H9 (cell line): ENCODE data around the gene CYP2D6. TPM values are rescaled to one million over a fixed set of nuclear protein-coding genes. Genes with fewer than 3 reads are reported as not detected.

ENCODE experiments used
- DNase-seq: peaks from one replicate; pipeline ENCODE4 v3.0.0-alpha.2; 2017
- H2AFZ ChIP-seq: one replicate; pipeline ENCODE4 v1.6.1; 2013; ENCODE audit warnings: mild to moderate bottlenecking, low read length, control low read depth, moderate library complexity
- H2AK5ac ChIP-seq: 2 replicates; pipeline ENCODE4 v1.6.1; 2013; ENCODE audit warnings: low read length, control low read depth, mixed read lengths; ENCODE audit not compliant: insufficient read length
- H2BK120ac ChIP-seq: one replicate; pipeline ENCODE4 v1.6.1; 2013; ENCODE audit warnings: low read depth, mild to moderate bottlenecking, low read length, control low read depth, inconsistent platforms; ENCODE audit not compliant: poor library complexity, severe bottlenecking
- H2BK12ac ChIP-seq: 2 replicates; pipeline ENCODE4 v1.6.1; 2013; ENCODE audit warnings: low read length, control low read depth, mixed read lengths, low read depth; ENCODE audit not compliant: insufficient read length
- H2BK15ac ChIP-seq: 2 replicates; pipeline ENCODE4 v1.6.1; 2013; ENCODE audit warnings: low read depth, low read length, control low read depth
- H2BK20ac ChIP-seq: one replicate; pipeline ENCODE4 v1.6.1; 2013; ENCODE audit warnings: low read depth, mild to moderate bottlenecking, low read length, control low read depth, inconsistent platforms; ENCODE audit not compliant: poor library complexity, severe bottlenecking
- H2BK5ac ChIP-seq: 2 replicates; pipeline ENCODE4 v1.6.1; 2013; ENCODE audit warnings: low read length, control low read depth, mixed read lengths; ENCODE audit not compliant: insufficient read length
- H3K14ac ChIP-seq: 2 replicates; pipeline ENCODE4 v1.6.1; 2013; ENCODE audit warnings: low read length, control low read depth; ENCODE audit not compliant: insufficient read depth
- H3K18ac ChIP-seq: 2 replicates; pipeline ENCODE4 v1.6.1; 2013; ENCODE audit warnings: low read depth, mild to moderate bottlenecking, mixed read lengths, low read length, control low read depth; ENCODE audit not compliant: insufficient read length
- H3K23ac ChIP-seq: 2 replicates; pipeline ENCODE4 v1.6.1; 2013; ENCODE audit warnings: low read length, control low read depth, mixed read lengths, low read depth; ENCODE audit not compliant: insufficient read length
- H3K23me2 ChIP-seq: 2 replicates; pipeline ENCODE4 v1.6.1; 2013; ENCODE audit warnings: low read depth, mild to moderate bottlenecking, mixed read lengths, low read length, control low read depth; ENCODE audit not compliant: insufficient read length, poor library complexity, severe bottlenecking
- H3K27ac ChIP-seq: 2 replicates; pipeline ENCODE4 v1.5.1; 2013; ENCODE audit warnings: low read length, control low read depth, mixed read lengths, low read depth; ENCODE audit not compliant: insufficient read length
- H3K27me3 ChIP-seq: 2 replicates; pipeline ENCODE4 v1.6.1; 2013; ENCODE audit warnings: low read length, control low read depth, inconsistent platforms; ENCODE audit not compliant: insufficient read depth
- H3K4ac ChIP-seq: 2 replicates; pipeline ENCODE4 v1.6.1; 2013; ENCODE audit warnings: low read depth, mild to moderate bottlenecking, control low read depth, inconsistent platforms, low read length, moderate library complexity
- H3K4me1 ChIP-seq: 2 replicates; pipeline ENCODE4 v1.6.1; 2013; ENCODE audit warnings: low read length, control low read depth, inconsistent platforms; ENCODE audit not compliant: insufficient read depth
- H3K4me2 ChIP-seq: 2 replicates; pipeline ENCODE4 v1.6.1; 2013; ENCODE audit warnings: low read length, control low read depth, mixed read lengths; ENCODE audit not compliant: insufficient read length, insufficient read depth
- H3K56ac ChIP-seq: 2 replicates; pipeline ENCODE4 v1.6.1; 2013; ENCODE audit warnings: low read depth, mild to moderate bottlenecking, mixed read lengths, low read length, control low read depth; ENCODE audit not compliant: insufficient read length
- H3K79me1 ChIP-seq: 2 replicates; pipeline ENCODE4 v1.6.1; 2013; ENCODE audit warnings: low read depth, mild to moderate bottlenecking, moderate library complexity, low read length, control low read depth, inconsistent platforms; ENCODE audit not compliant: insufficient read depth, poor library complexity, severe bottlenecking
- H3K79me2 ChIP-seq: 2 replicates; pipeline ENCODE4 v1.6.1; 2013; ENCODE audit warnings: low read length, control low read depth, inconsistent platforms; ENCODE audit not compliant: insufficient read depth
- H3K9ac ChIP-seq: 2 replicates; pipeline ENCODE4 v1.6.1; 2013; ENCODE audit warnings: low read length, control low read depth, mixed read lengths; ENCODE audit not compliant: insufficient read length; ENCODE audit errors: extremely low read depth
- H3K9me3 ChIP-seq: one replicate; pipeline ENCODE4 v1.6.1; 2013; ENCODE audit warnings: low read depth, low read length, inconsistent platforms; ENCODE audit not compliant: control insufficient read depth
- H3T11ph ChIP-seq: one replicate; pipeline ENCODE4 v1.6.1; 2013; ENCODE audit warnings: mild to moderate bottlenecking, low read length, control low read depth, inconsistent platforms
- H4K20me1 ChIP-seq: one replicate; pipeline ENCODE4 v1.6.1; 2013; ENCODE audit not compliant: control insufficient read depth, insufficient read length, insufficient read depth
- H4K5ac ChIP-seq: 2 replicates; pipeline ENCODE4 v1.6.1; 2013; ENCODE audit warnings: low read depth, mild to moderate bottlenecking, mixed read lengths, low read length, control low read depth; ENCODE audit not compliant: insufficient read length
- H4K8ac ChIP-seq: replicated peaks from 2 replicates; pipeline ENCODE4 v1.6.1; 2013; ENCODE audit warnings: low read length, control low read depth, mixed read lengths, low read depth; ENCODE audit not compliant: insufficient read length
- H4K91ac ChIP-seq: 2 replicates; pipeline ENCODE4 v1.6.1; 2013; ENCODE audit warnings: low read depth, mild to moderate bottlenecking, moderate library complexity, mixed read lengths, low read length, control low read depth; ENCODE audit not compliant: insufficient read length
- H3K27ac Mint-ChIP-seq, 3 experiments: 2 replicates in 2 of 3; 3 replicates in 1 of 3; pipeline ENCODE4 v1.8.0; 2020 to 2021; ENCODE audit warnings: mixed read lengths in 3 of 3, mild to moderate bottlenecking in 1 of 3, moderate library complexity in 1 of 3
- H3K27me3 Mint-ChIP-seq: 2 replicates; pipeline ENCODE4 v1.8.0; 2021; ENCODE audit warnings: low read depth, mild to moderate bottlenecking, moderate library complexity, mixed read lengths
- H3K36me3 Mint-ChIP-seq, 3 experiments: 2 replicates in 2 of 3; 3 replicates in 1 of 3; pipeline ENCODE4 v1.8.0; 2020 to 2021; ENCODE audit warnings: low read depth in 3 of 3, mixed read lengths in 3 of 3; ENCODE audit not compliant: insufficient read depth in 1 of 3
- H3K4me1 Mint-ChIP-seq, 2 experiments: 2 replicates each; pipeline ENCODE4 v1.8.0; 2020; ENCODE audit warnings: mixed read lengths in 2 of 2
- H3K4me3 Mint-ChIP-seq, 2 experiments: 2 replicates in 1 of 2; 3 replicates in 1 of 2; pipeline ENCODE4 v1.8.0; 2020 to 2021; ENCODE audit warnings: mild to moderate bottlenecking in 2 of 2, mixed read lengths in 2 of 2, moderate library complexity in 1 of 2
- H3K9me3 Mint-ChIP-seq, 2 experiments: 2 replicates in 1 of 2; 3 replicates in 1 of 2; pipeline ENCODE4 v1.8.0; 2020; ENCODE audit warnings: mild to moderate bottlenecking in 2 of 2, mixed read lengths in 2 of 2, moderate library complexity in 1 of 2
- CTCF ChIP-seq: fragments of 200-600 bp; sonication (generic); conservative IDR thresholded peaks from 3 replicates; pipeline ENCODE4 v1.8.0; 2021; ENCODE audit warnings: antibody characterized with exemption, mild to moderate bottlenecking
- WGBS: extraction: QIAGEN DNeasy Blood & Tissue Kit; methylation state at CpG from one replicate; pipeline ENCODE4 v1.1.7; 2013; ENCODE audit warnings: missing lambda C conversion rate, low lambda C conversion rate, mixed read lengths; ENCODE audit not compliant: insufficient read length; ENCODE audit errors: extremely low coverage; 5-methylcytosine and 5-hydroxymethylcytosine counted together
- total RNA-seq: library from RNA; stranded (reverse); gene quantifications from 2 replicates; pipeline ENCODE4 v1.2.1, GENCODE V29; 2021

The CYP2D6 gene
- total RNA-seq, 1 experiment from 2014 or later: 2.3 TPM

GRCh38 chr22:42168476-42168875 is 37.9 kb upstream of the CYP2D6 start:
- H3K56ac ChIP-seq: no peak overlapping the region
- H3K79me2 ChIP-seq: 0 out of 2 replicates have a peak, but pooled peaks cover 1% of the 10 kb centered on the region
- no peak overlapping the region for H3K27ac ChIP-seq
- no peak overlapping the region for H4K5ac ChIP-seq
- no peak overlapping the region for H2AK5ac ChIP-seq
- H3K4me1 ChIP-seq: no peaks in the 10 kb centered on the region
- no peak overlapping the region for H2BK20ac ChIP-seq
- no peak overlapping the region for H3K9ac ChIP-seq
- no peaks in the 10 kb centered on the region for H3K23me2 ChIP-seq
- H3K18ac ChIP-seq: no peak overlapping the region
- no peak overlapping the region for H3K4ac ChIP-seq
- H2BK12ac ChIP-seq: no peak overlapping the region
- Mint-ChIP-seq H3K4me3 (no peak overlapping the region; a peak in 1 of 5 replicates), H3K36me3 (peaks cover 5 to 40% (median 36%) of the 10 kb centered on the region in 3 experiments; a peak in 6 of 7 replicates), H3K27me3 (no peaks in the 10 kb centered on the region), H3K9me3 (no peaks in the 10 kb centered on the region), H3K4me1 (peaks cover 22 to 31% of the 10 kb centered on the region in 2 experiments), H3K27ac (no peak overlapping the region; a peak in 2 of 7 replicates)
- no peak overlapping the region for H2BK15ac ChIP-seq
- H3K4me2 ChIP-seq: no peak overlapping the region
- H3K14ac ChIP-seq: no peak overlapping the region
- peaks cover 2% of the 10 kb centered on the region for H4K20me1 ChIP-seq
- no CpG with 5 or more reads among the region's 15 CpGs for WGBS
- H4K91ac ChIP-seq: no peak overlapping the region
- H4K8ac ChIP-seq: no peak overlapping the region
- no peak overlapping the region for H2BK5ac ChIP-seq
- no peak for TF ChIP-seq CTCF
- no peaks in the 10 kb centered on the region for H3K27me3 ChIP-seq
- no peak for DNase-seq
- no peaks in the 10 kb centered on the region for H3K9me3 ChIP-seq
- H2BK120ac ChIP-seq: no peak overlapping the region
- H2AFZ ChIP-seq: no peak overlapping the region
- no peak overlapping the region for H3K23ac ChIP-seq
- no peak overlapping the region for H3T11ph ChIP-seq
- peaks cover 5% of the 10 kb centered on the region for H3K79me1 ChIP-seq
